Fibroblast of skin of left biceps (primary cell): ENCODE measurements around the gene PRSS27.

Experiments used
- DNase-seq, 2 experiments: peaks; one replicate each; pipeline ENCODE4 v3.0.0-alpha.2; 2013; ENCODE audit warnings: low read depth in 2 of 2

Gene PRSS27

GRCh38 chr16:2751577-2752034 lies 31.6 kb upstream of the PRSS27 start:
- DNase-seq: no peak

- no peak for DNase-seq
Measured at GRCh38 chr16:2749936-2750335, 29.9 kb upstream of the PRSS27 start.

- DNase-seq: no peak
Measured at GRCh38 chr16:2749476-2749875, 29.5 kb upstream of the PRSS27 start.

GRCh38 chr16:2748757-2749455 lies 28.9 kb upstream of the PRSS27 start:
- DNase-seq: no peak

GRCh38 chr16:2745961-2746360 lies 25.9 kb upstream of the PRSS27 start:
- no peak for DNase-seq

- no peak for DNase-seq
Measured at GRCh38 chr16:2745116-2745890, 25.3 kb upstream of the PRSS27 start.

GRCh38 chr16:2744711-2745110 lies 24.7 kb upstream of the PRSS27 start:
- DNase-seq: no peak

- DNase-seq: no peak
Measured at GRCh38 chr16:2743007-2743810, 23.2 kb upstream of the PRSS27 start.

- no peak for DNase-seq
Measured at GRCh38 chr16:2742323-2743006, 22.4 kb upstream of the PRSS27 start.

GRCh38 chr16:2741168-2741567 lies 21.1 kb upstream of the PRSS27 start:
- no peak for DNase-seq

- DNase-seq: no peak
Measured at GRCh38 chr16:2740476-2740875, 20.5 kb upstream of the PRSS27 start.

GRCh38 chr16:2739625-2740430 lies 19.8 kb upstream of the PRSS27 start:
- DNase-seq: no peak

- DNase-seq: no peak
Measured at GRCh38 chr16:2738615-2739014, 18.6 kb upstream of the PRSS27 start.

GRCh38 chr16:2737895-2738418 lies 17.9 kb upstream of the PRSS27 start:
- DNase-seq: no peak

- no peak for DNase-seq
Measured at GRCh38 chr16:2737238-2737605, 17.2 kb upstream of the PRSS27 start.

- no peak for DNase-seq
Measured at GRCh38 chr16:2736476-2737237, 16.6 kb upstream of the PRSS27 start.

- no peak for DNase-seq
Measured at GRCh38 chr16:2734844-2735515, 15.0 kb upstream of the PRSS27 start.

- DNase-seq: no peak
Measured at GRCh38 chr16:2728034-2728433, 8.0 kb upstream of the PRSS27 start.

- DNase-seq: no peak
Measured at GRCh38 chr16:2726923-2727322, 6.9 kb upstream of the PRSS27 start.
